Measurements from ENCODE around the gene GHR.

GHR gene

DNA sequence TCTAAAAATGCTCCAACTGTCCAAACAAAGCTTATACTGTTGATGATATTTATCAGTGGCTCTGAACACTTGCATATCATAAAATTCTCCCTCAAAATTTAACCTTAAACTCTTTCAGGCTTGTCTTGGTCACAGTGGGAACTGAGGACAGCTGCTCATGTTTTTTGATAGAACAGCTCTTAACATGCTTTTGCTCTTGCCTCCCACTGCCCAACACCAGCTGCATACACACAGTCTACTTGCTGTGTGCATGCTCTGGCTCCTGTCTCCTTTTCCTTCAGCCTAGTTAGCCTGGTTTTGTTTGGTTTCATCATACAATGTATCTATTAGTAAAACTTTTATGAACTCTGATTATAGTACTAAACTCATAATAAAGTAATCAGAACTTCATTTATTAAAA, 64.6 kb downstream of the GHR start:
- TF ChIP-seq, protein P1, sequence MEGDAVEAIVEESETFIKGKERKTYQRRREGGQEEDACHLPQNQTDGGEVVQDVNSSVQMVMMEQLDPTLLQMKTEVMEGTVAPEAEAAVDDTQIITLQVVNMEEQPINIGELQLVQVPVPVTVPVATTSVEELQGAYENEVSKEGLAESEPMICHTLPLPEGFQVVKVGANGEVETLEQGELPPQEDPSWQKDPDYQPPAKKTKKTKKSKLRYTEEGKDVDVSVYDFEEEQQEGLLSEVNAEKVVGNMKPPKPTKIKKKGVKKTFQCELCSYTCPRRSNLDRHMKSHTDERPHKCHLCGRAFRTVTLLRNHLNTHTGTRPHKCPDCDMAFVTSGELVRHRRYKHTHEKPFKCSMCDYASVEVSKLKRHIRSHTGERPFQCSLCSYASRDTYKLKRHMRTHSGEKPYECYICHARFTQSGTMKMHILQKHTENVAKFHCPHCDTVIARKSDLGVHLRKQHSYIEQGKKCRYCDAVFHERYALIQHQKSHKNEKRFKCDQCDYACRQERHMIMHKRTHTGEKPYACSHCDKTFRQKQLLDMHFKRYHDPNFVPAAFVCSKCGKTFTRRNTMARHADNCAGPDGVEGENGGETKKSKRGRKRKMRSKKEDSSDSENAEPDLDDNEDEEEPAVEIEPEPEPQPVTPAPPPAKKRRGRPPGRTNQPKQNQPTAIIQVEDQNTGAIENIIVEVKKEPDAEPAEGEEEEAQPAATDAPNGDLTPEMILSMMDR (IDR thresholded peaks at IDR 0.05; ENCODE audit: low read depth, low read length), result no peak
- TF ChIP-seq POLR2A (IDR thresholded peaks at IDR 0.05; ENCODE audit: extremely low read depth, insufficient read length), result no peak
- TF ChIP-seq, protein P2, sequence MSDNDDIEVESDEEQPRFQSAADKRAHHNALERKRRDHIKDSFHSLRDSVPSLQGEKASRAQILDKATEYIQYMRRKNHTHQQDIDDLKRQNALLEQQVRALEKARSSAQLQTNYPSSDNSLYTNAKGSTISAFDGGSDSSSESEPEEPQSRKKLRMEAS (IDR thresholded peaks at IDR 0.05; ENCODE audit: low read depth, low read length), result no peak
- no peak for TF ChIP-seq MYC (IDR thresholded peaks at IDR 0.05; ENCODE audit: low read depth, low read length)
- no peak overlapping the region for H3K4me3 ChIP-seq (ENCODE audit: low read depth, low read length)
- DNase-seq (ENCODE audit: low read depth), result no peak

DNA sequence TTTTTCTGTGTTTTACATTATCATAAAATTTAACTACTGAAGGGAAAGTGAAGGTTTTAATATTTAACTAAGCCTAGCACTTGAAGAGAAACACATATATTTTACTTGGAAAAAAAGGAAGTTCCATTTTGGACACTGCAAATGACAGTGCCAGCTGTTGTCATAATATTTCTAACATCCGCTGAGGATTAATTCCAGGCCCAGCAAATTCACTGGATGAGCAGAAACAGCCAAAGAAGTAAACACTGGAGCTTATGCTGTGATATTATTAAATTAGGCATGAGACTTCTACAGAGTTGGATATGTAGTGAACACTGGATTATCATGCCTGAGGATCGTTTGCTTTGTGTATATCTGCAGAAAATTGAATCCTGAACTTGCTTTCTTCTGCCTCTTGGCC, 67.6 kb downstream of the GHR start:
- H3K4me3 ChIP-seq (ENCODE audit: low read depth, low read length), result no peak overlapping the region
- DNase-seq (ENCODE audit: low read depth), result no peak
- TF ChIP-seq, protein P2 (IDR thresholded peaks at IDR 0.05; ENCODE audit: low read depth, low read length), result no peak
- TF ChIP-seq POLR2A (IDR thresholded peaks at IDR 0.05; ENCODE audit: extremely low read depth, insufficient read length) (no peak), MYC (IDR thresholded peaks at IDR 0.05; ENCODE audit: low read depth, low read length) (no peak)
- TF ChIP-seq, protein P1 (IDR thresholded peaks at IDR 0.05; ENCODE audit: low read depth, low read length), result no peak

DNA sequence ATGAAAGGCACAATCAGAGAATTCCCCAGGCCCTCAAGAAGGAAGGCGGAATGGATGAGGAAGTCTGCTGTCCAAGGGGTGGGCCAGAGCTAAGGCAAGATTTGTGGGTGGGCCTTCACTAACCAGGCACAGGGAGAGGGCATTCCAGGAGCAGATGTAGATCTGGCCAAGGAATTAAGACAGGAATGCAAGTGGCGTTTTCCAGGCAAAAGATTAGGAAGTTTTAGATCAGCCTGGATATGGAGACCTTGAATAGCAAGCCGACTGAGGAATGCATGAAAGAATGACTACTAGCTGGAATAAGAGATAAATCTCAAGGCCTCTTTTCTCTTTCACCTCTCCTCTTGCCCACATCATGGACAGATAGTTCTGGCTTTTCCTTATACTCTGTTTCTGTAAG, 68.5 kb downstream of the GHR start:
- H3K4me3 ChIP-seq (ENCODE audit: low read depth, low read length), result no peak overlapping the region
- no peak for DNase-seq (ENCODE audit: low read depth)
- TF ChIP-seq, protein P2 (IDR thresholded peaks at IDR 0.05; ENCODE audit: low read depth, low read length), result no peak
- TF ChIP-seq MYC (IDR thresholded peaks at IDR 0.05; ENCODE audit: low read depth, low read length) (no peak), POLR2A (IDR thresholded peaks at IDR 0.05; ENCODE audit: extremely low read depth, insufficient read length) (no peak)
- TF ChIP-seq, protein P1 (IDR thresholded peaks at IDR 0.05; ENCODE audit: low read depth, low read length), result no peak

DNA sequence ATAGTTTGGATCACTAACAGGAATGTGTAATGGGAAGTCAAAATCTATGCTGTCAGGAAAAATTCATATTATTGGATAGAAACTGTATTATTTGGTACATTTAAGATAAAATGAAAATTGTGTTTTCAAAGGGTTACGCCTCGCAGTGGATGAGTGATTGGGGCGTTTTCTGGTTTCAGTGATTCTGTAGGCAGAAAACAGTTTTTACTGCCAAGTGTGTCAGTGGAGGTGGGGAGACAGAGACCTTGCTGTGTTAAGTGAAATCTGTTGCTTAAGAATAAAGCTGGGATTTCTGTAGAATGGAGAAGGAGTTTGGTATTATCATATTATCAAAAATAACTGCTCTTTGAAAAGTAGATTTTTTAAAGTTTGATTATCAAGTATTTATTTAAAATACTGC, 69.7 kb downstream of the GHR start:
- no peak for DNase-seq (ENCODE audit: low read depth)
- TF ChIP-seq MYC (IDR thresholded peaks at IDR 0.05; ENCODE audit: low read depth, low read length) (no peak), POLR2A (IDR thresholded peaks at IDR 0.05; ENCODE audit: extremely low read depth, insufficient read length) (no peak)
- TF ChIP-seq, protein P1 (IDR thresholded peaks at IDR 0.05; ENCODE audit: low read depth, low read length), result no peak
- TF ChIP-seq, protein P2 (IDR thresholded peaks at IDR 0.05; ENCODE audit: low read depth, low read length), result no peak
- no peak overlapping the region for H3K4me3 ChIP-seq (ENCODE audit: low read depth, low read length)

DNA sequence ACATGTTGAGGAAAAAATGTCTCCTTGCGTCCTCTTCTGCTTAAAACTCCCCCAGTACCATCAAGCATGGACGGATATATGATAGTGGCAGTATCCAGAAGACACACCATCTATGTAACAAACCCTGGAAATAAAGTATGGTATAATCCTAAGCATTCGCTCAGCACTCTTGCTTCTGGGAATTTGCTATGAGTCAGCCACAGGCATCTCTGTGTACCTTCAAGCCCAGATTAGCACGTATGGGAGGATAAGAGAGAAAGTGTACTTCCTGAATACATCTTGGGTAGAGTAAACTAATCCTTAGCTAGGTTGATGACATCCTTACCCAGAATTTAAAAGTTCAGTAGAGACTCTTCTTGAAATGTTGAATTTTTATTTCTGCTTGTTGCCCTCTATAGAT, 71.2 kb downstream of the GHR start:
- no peak overlapping the region for H3K4me3 ChIP-seq (ENCODE audit: low read depth, low read length)
- TF ChIP-seq MYC (IDR thresholded peaks at IDR 0.05; ENCODE audit: low read depth, low read length) (no peak), POLR2A (IDR thresholded peaks at IDR 0.05; ENCODE audit: extremely low read depth, insufficient read length) (no peak)
- TF ChIP-seq, protein P1 (IDR thresholded peaks at IDR 0.05; ENCODE audit: low read depth, low read length), result no peak
- TF ChIP-seq, protein P2 (IDR thresholded peaks at IDR 0.05; ENCODE audit: low read depth, low read length), result no peak
- no peak for DNase-seq (ENCODE audit: low read depth)

DNA sequence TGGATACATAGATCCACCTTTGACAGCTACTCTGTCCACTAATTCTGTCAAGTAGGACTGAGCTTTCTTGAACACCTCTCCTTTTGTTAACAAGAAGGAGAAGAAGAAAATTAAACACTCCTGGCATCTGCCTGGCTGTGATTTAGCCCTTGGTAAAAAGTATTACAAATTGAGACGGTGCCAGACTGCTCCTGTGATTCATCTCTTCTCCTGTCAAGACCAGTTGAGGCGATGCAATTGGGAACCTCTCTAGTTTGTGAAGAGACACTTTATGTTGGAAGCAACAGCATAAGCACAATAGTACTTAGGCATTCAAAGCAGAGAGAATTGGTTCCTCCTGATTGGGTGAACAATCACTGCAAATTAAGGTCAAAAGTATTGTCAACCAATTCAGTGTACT, 72.7 kb downstream of the GHR start:
- no peak for DNase-seq (ENCODE audit: low read depth)
- TF ChIP-seq, protein P1 (IDR thresholded peaks at IDR 0.05; ENCODE audit: low read depth, low read length), result no peak
- TF ChIP-seq, protein P2 (IDR thresholded peaks at IDR 0.05; ENCODE audit: low read depth, low read length), result no peak
- no peak for TF ChIP-seq POLR2A (IDR thresholded peaks at IDR 0.05; ENCODE audit: extremely low read depth, insufficient read length)
- no peak for TF ChIP-seq MYC (IDR thresholded peaks at IDR 0.05; ENCODE audit: low read depth, low read length)

More for the DNA sequence above, 72.7 kb downstream of the GHR start:
- H3K4me3 ChIP-seq (ENCODE audit: low read depth, low read length), result no peak overlapping the region

All from NB4 (cell line).